IMR-90 (cell line): ENCODE measurements around the gene ATRNL1. TPM values are rescaled to one million over a fixed set of nuclear protein-coding genes. Genes with fewer than 3 reads are reported as not detected.

Source experiments
- ATAC-seq: fragments of 200-7000 bp; cut with Tn5 transposase; 2 replicates; pipeline ENCODE4 v1.9.1; 2020; ENCODE audit warnings: low read depth, mild to moderate bottlenecking, moderate library complexity
- BruUV-seq: library from RNA; stranded (reverse); fragments of 400-500 nt; replicated peaks from 2 replicates; lab custom pipeline; 2021; lab: Mats Ljungman, UMichigan
- CTCF ChIA-PET: fragments of 300-600 bp; formaldehyde crosslinking; extraction: SDS; loops from one replicate; lab custom pipeline; 2021; ENCODE audit warnings: antibody characterized with exemption; lab: Yijun Ruan, JAX
- POLR2A ChIA-PET: fragments of 300-600 bp; sonication (Branson Sonifier 250); formaldehyde crosslinking; loops from one replicate; lab custom pipeline; 2022; ENCODE audit warnings: antibody characterized with exemption; ENCODE audit not compliant: unreplicated experiment; lab: Charles Lee
- DNase-seq: peaks from one replicate; pipeline ENCODE4 v3.0.0; 2013
- H2AFZ ChIP-seq: replicated peaks from 2 replicates; pipeline ENCODE3; 2013; ENCODE audit warnings: low read length, mild to moderate bottlenecking; ENCODE audit not compliant: poor library complexity
- H2AK5ac ChIP-seq: 2 replicates; pipeline ENCODE4 v1.6.1; 2013; ENCODE audit warnings: low read depth, low read length, inconsistent platforms
- H2AK9ac ChIP-seq: replicated peaks from 2 replicates; pipeline ENCODE3; 2013; ENCODE audit warnings: mild to moderate bottlenecking, low read depth, low read length, moderate library complexity; ENCODE audit not compliant: poor library complexity
- H2BK120ac ChIP-seq: 2 replicates; pipeline ENCODE4 v1.6.1; 2013; ENCODE audit warnings: low read depth, low read length, inconsistent platforms
- H2BK15ac ChIP-seq: 3 replicates; pipeline ENCODE4 v1.6.1; 2013; ENCODE audit warnings: low read depth, low read length, inconsistent platforms
- H2BK20ac ChIP-seq: 2 replicates; pipeline ENCODE4 v1.6.1; 2013; ENCODE audit warnings: low read depth, mild to moderate bottlenecking, inconsistent platforms, low read length, moderate library complexity
- H2BK5ac ChIP-seq: 2 replicates; pipeline ENCODE4 v1.6.1; 2013; ENCODE audit warnings: mild to moderate bottlenecking, low read depth, low read length, inconsistent platforms; ENCODE audit not compliant: poor library complexity, severe bottlenecking
- H3K14ac ChIP-seq: replicated peaks from 2 replicates; pipeline ENCODE4 v1.6.1; 2013; ENCODE audit warnings: low read depth, low read length, inconsistent platforms
- H3K18ac ChIP-seq: 2 replicates; pipeline ENCODE4 v1.6.1; 2013; ENCODE audit warnings: low read depth, low read length, control low read depth
- H3K23ac ChIP-seq: 2 replicates; pipeline ENCODE4 v1.6.1; 2013; ENCODE audit warnings: low read depth, low read length, inconsistent platforms
- H3K27ac ChIP-seq: 2 replicates; pipeline ENCODE4 v1.5.1; 2013; ENCODE audit warnings: mild to moderate bottlenecking, control low read depth, low read length; ENCODE audit not compliant: insufficient read depth
- H3K27me3 ChIP-seq: 2 replicates; pipeline ENCODE4 v1.6.1; 2013; ENCODE audit warnings: low read length; ENCODE audit not compliant: control insufficient read depth, insufficient read depth
- H3K36me3 ChIP-seq: 2 replicates; pipeline ENCODE4 v1.6.1; 2013; ENCODE audit warnings: low read length, mixed read lengths; ENCODE audit not compliant: control insufficient read depth, insufficient read depth
- H3K4ac ChIP-seq: 2 replicates; pipeline ENCODE4 v1.6.1; 2013; ENCODE audit warnings: low read depth, low read length, inconsistent platforms
- H3K4me1 ChIP-seq: 2 replicates; pipeline ENCODE4 v1.6.1; 2013; ENCODE audit warnings: low read length, mixed read lengths; ENCODE audit not compliant: control insufficient read depth, insufficient read depth
- H3K4me2 ChIP-seq: 2 replicates; pipeline ENCODE4 v1.6.1; 2013; ENCODE audit warnings: low read depth, mild to moderate bottlenecking, control low read depth, low read length, moderate library complexity
- H3K4me3 ChIP-seq: 2 replicates; pipeline ENCODE4 v1.5.1; 2013; ENCODE audit warnings: low read depth, mild to moderate bottlenecking, control low read depth, low read length, moderate library complexity; ENCODE audit not compliant: insufficient read depth
- H3K56ac ChIP-seq: 2 replicates; pipeline ENCODE4 v1.6.1; 2013; ENCODE audit warnings: low read length, inconsistent platforms; ENCODE audit not compliant: insufficient read depth; ENCODE audit errors: extremely low read depth
- H3K79me1 ChIP-seq, 2 experiments: 2 replicates each; pipeline ENCODE4 v1.6.1; 2013; ENCODE audit warnings: low read length in 2 of 2, inconsistent platforms in 1 of 2, low read depth in 1 of 2
- H3K9ac ChIP-seq: 2 replicates; pipeline ENCODE4 v1.6.1; 2013; ENCODE audit warnings: low read depth, low read length, control low read depth
- H3K9me1 ChIP-seq: 2 replicates; pipeline ENCODE4 v1.6.1; 2013; ENCODE audit warnings: low read length, inconsistent platforms; ENCODE audit not compliant: insufficient read depth
- H3K9me3 ChIP-seq: 2 replicates; pipeline ENCODE4 v1.6.1; 2013; ENCODE audit warnings: low read length; ENCODE audit not compliant: control insufficient read depth, insufficient read depth
- H4K20me1 ChIP-seq: 2 replicates; pipeline ENCODE4 v1.6.1; 2013; ENCODE audit warnings: low read length, inconsistent platforms; ENCODE audit not compliant: insufficient read depth
- H4K5ac ChIP-seq: 2 replicates; pipeline ENCODE4 v1.6.1; 2013; ENCODE audit warnings: mild to moderate bottlenecking, low read depth, low read length, control low read depth
- H4K8ac ChIP-seq, 2 experiments: 2 replicates each; pipeline ENCODE4 v1.6.1; 2013; ENCODE audit warnings: low read depth in 2 of 2, low read length in 2 of 2, control low read depth in 1 of 2, inconsistent platforms in 1 of 2
- H4K91ac ChIP-seq: 2 replicates; pipeline ENCODE4 v1.6.1; 2013; ENCODE audit warnings: low read depth, low read length, inconsistent platforms; ENCODE audit not compliant: insufficient read depth
- BHLHE40 ChIP-seq: fragments of 150-350 bp; IDR thresholded peaks from 2 replicates; pipeline ENCODE4 v1.6.1; 2016; ENCODE audit warnings: mild to moderate bottlenecking, low read depth, low read length
- CEBPB ChIP-seq: IDR thresholded peaks from 2 replicates; pipeline ENCODE4 v1.6.1; 2012; ENCODE audit warnings: low read depth, low read length, improper control_type of control experiment
- CHD1 ChIP-seq: IDR thresholded peaks from 2 replicates; pipeline ENCODE4 v1.6.1; 2012; ENCODE audit warnings: low read depth, low read length, improper control_type of control experiment
- ELK1 ChIP-seq: fragments of 150-350 bp; IDR thresholded peaks from 2 replicates; pipeline ENCODE4 v1.6.1; 2016; ENCODE audit warnings: low read depth, mild to moderate bottlenecking, low read length, moderate library complexity, borderline replicate concordance
- FOS ChIP-seq: fragments of 150-350 bp; IDR thresholded peaks from 2 replicates; pipeline ENCODE4 v1.6.1; 2016; ENCODE audit warnings: low read depth, low read length
- MAFK ChIP-seq: IDR thresholded peaks from 2 replicates; pipeline ENCODE4 v1.6.1; 2012; ENCODE audit warnings: low read depth, low read length, improper control_type of control experiment
- MAZ ChIP-seq: IDR thresholded peaks from 2 replicates; pipeline ENCODE4 v1.6.1; 2012; ENCODE audit warnings: low read depth, mild to moderate bottlenecking, low read length, improper control_type of control experiment, moderate library complexity, borderline replicate concordance
- MXI1 ChIP-seq: IDR thresholded peaks from 2 replicates; pipeline ENCODE4 v1.6.1; 2012; ENCODE audit warnings: low read depth, mild to moderate bottlenecking, low read length, moderate library complexity, borderline replicate concordance
- POLR2A ChIP-seq: IDR thresholded peaks from 2 replicates; pipeline ENCODE4 v1.6.1; 2012; ENCODE audit warnings: mild to moderate bottlenecking, low read depth, low read length
- RAD21 ChIP-seq: IDR thresholded peaks from 2 replicates; pipeline ENCODE4 v1.6.1; 2012; ENCODE audit warnings: low read length, improper control_type of control experiment
- RFX5 ChIP-seq: IDR thresholded peaks from 2 replicates; pipeline ENCODE4 v1.8.0; 2012; ENCODE audit warnings: low read depth, mild to moderate bottlenecking, low read length, moderate library complexity
- USF2 ChIP-seq: fragments of 150-350 bp; IDR thresholded peaks from 2 replicates; pipeline ENCODE4 v1.6.1; 2017; ENCODE audit warnings: mild to moderate bottlenecking, antibody characterized with exemption, low read length, low read depth
- WGBS, 2 experiments: methylation state at CpG; one replicate each; pipeline versions ENCODE4 v1.1.5 to v1.1.7; 2013; ENCODE audit warnings: missing lambda C conversion rate in 2 of 2; ENCODE audit not compliant: insufficient read length in 1 of 2; ENCODE audit errors: extremely low coverage in 2 of 2; 5-methylcytosine and 5-hydroxymethylcytosine counted together
- dilution Hi-C: fragments of 300-500 bp; cut with HindIII; formaldehyde crosslinking; loops from one replicate; pipeline ENCODE4 v1.14.3; 2018; ENCODE audit warnings: low sequenced_read_pairs; ENCODE audit not compliant: unreplicated experiment
- in situ Hi-C: fragments of 300-500 bp; cut with MboI; formaldehyde crosslinking; loops from 3 replicates; pipeline ENCODE4 v1.14.3; 2019; ENCODE audit warnings: low sequenced_read_pairs, inconsistent platforms, mixed read lengths
- intact Hi-C: fragments of 100-400 bp; cut with micrococcal nuclease; formaldehyde crosslinking; loops from 2 replicates; pipeline ENCODE4 v1.10.0; 2022
- polyA plus RNA-seq, 3 experiments: library from polyadenylated mRNA; depleted of rRNA; stranded (reverse); fragments of >200 nt; gene quantifications; 2 replicates each; pipeline ENCODE4 v1.2.3, GENCODE V29; 2012; ENCODE audit warnings: low replicate concordance in 1 of 3
- total RNA-seq: library from RNA; depleted of rRNA; stranded (reverse); fragments of >200 nt; gene quantifications from 2 replicates; pipeline ENCODE4 v1.2.3, GENCODE V29; 2012

Gene ATRNL1
- total and polyA plus RNA-seq, 2 of the 4 experiments (the other 2 are of a cell fraction), result 0.18 to 0.19 TPM

GRCh38 chr10:115727129-115727528 is 634.0 kb downstream of the ATRNL1 start:
- H2AK9ac ChIP-seq, result no peak overlapping the region
- no peak overlapping the region for H3K18ac ChIP-seq
- no peaks in the 10 kb centered on the region for H3K9me3 ChIP-seq
- no peaks in the 10 kb centered on the region for H3K79me1 ChIP-seq
- no CpG with 5 or more reads among the region's 5 CpGs for WGBS, 2 experiments
- H3K56ac ChIP-seq, result no peak overlapping the region
- H3K4ac ChIP-seq, result no peak overlapping the region
- no peaks in the 10 kb centered on the region for H3K9me1 ChIP-seq
- no peak overlapping the region for H4K5ac ChIP-seq
- no peak overlapping the region for H3K14ac ChIP-seq
- no peak overlapping the region for H2AK5ac ChIP-seq
- no peak overlapping the region for H3K4me3 ChIP-seq
- H2BK20ac ChIP-seq, result no peak overlapping the region
- intact Hi-C loops, result no loop called here
- DNase-seq (no peak), ATAC-seq (no peak)
- in situ Hi-C loops, result no loop called here
- no peak overlapping the region for H4K8ac ChIP-seq
- no peak overlapping the region for H4K91ac ChIP-seq
- TF ChIP-seq MXI1 (no peak), RFX5 (no peak), ELK1 (no peak), MAFK (no peak), CEBPB (no peak), POLR2A (no peak), USF2 (no peak), FOS (no peak), RAD21 (no peak), BHLHE40 (no peak), CHD1 (no peak), MAZ (no peak)
- ChIA-PET CTCF (interaction anchor here (1.5 kb wide), 1 partner anchor 21 kb away, joined by 6 read pairs; no protein-coding TSS in a partner anchor), POLR2A (no interaction called here)
- no peaks in the 10 kb centered on the region for H3K36me3 ChIP-seq
- dilution Hi-C loops, result no loop called here
- no peaks in the 10 kb centered on the region for H4K20me1 ChIP-seq
- no peak overlapping the region for H3K23ac ChIP-seq
- no peak overlapping the region for H2BK5ac ChIP-seq
- BruUV-seq, result no TSS peak
- H3K9ac ChIP-seq, result no peak overlapping the region
- no peaks in the 10 kb centered on the region for H3K27me3 ChIP-seq
- H2BK120ac ChIP-seq, result no peak overlapping the region
- H3K27ac ChIP-seq, result no peak overlapping the region
- H3K4me1 ChIP-seq, result no peaks in the 10 kb centered on the region
- no peak overlapping the region for H2AFZ ChIP-seq
- H2BK15ac ChIP-seq, result no peak overlapping the region
- H3K4me2 ChIP-seq, result no peak overlapping the region
